Activated CD8-positive, alpha-beta memory T cell treated with anti-CD3 and anti-CD28 coated beads for 4 hours (primary cell): ENCODE data around the gene ZNF644.
"Not testable (repeated sequence)": the region's sequence is repeated elsewhere in the genome, so short reads cannot be mapped to it uniquely, and the experiment has no call there.

Source experiments
- DNase-seq, 2 donors: peaks; one replicate each; pipeline ENCODE4 v3.0.0-alpha.2; 2020; ENCODE audit warnings: low read depth in 2 of 2

ZNF644 gene

DNA sequence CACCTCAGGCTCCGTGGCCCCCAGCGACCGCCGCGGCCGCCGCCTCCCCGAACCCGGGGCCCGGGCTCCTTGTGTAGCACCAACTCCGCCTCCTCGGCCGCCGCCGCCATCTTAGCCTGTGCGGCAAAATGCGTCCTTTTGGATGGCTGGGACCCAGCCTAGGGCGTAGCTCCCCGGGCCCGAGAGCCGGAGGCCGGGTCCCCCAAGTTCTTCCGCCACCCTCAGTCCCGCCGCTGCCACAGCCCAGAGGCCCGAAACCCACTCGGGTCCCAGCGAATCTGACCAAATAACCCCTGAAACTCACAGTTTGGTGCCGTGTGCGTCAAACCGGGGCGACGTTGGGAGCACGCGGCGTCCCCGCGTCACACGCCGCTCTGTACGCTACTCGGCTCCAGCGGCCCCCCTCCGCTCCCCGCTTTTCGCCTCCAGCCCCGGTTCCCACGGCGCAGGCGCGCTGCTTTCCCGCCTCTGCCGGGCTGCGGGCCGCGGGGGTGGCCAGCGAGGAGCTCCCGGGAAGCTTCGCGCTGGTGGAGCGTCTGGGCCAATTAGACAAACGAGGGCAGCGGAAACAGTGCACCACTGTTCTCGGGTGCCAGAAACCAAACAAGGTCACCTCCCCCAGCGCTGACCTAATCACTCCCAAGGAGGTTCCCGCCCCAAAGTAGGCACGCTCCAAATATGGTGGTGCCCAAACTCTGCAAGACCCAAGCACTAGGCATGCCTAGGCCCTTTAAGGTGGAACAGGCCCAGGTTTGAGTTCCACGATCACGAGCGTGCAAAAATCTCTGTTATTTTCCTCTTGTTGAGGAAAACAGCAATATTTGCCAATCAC, at the start of gene ZNF644:
TSS of gene ZNF644 (minus strand) at position 350 of the 832 bp plus-strand sequence. CDS start 39,682 bp downstream, outside the sequence.
- peak; percentile 72 to 80 for DNase-seq

DNA sequence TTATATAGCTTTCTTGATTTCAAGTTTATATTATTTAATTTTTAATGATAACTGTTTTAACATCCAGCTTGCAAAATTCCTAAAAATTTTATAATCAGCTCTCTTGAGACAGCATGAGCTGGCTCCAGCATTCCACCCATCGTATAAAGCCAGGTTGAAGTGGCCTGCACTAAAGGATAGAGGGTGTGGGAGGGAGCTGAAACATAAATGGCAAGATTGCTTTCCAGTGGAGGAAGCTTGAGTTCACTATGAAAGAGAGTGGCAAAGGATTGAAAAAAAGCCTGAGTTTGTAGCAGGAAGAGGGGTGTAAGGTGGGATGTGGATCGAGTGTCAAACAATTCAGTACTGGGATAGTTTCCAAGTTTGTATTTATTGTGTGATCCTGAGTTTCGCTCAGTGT, 48.5 kb upstream of the ZNF644 start:
- no peak for DNase-seq

DNA sequence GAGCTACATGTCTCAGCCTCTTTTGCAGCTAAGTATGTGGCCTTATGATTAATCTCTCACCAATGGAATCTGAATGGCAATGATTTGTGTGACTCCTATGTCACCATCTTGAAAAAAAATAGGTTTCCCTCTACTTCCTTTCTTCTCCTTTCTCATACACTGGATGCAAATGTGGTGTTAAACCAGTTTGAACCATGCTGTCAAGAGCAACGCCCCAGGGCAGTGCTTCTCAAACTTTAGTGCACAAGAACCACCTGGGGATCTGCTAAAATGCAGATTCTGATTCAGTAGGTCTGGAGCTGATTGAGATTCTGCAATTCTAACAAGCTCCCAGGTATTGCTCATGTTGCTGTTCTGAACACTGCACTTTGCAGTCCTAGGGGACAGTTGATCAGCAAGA, 44.7 kb upstream of the ZNF644 start:
- DNase-seq, result no peak

DNA sequence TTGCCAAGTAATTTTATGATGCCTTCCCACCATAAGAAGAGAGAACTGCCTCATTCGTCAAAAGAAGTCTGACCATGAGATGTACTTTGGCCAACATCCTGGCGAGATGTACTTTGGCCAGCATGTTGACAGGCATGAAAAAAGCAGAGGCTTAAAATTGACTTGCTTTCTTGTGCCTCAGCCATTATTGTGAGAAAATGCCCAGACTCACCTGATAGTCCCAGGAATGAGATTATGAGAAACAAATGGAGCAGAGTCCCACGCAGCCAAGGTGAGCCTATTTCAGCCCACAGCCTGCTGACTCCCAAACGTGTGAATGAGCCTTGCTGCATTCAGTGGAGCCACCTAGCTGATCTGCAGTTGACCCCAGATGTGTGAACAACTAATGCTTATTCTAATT, 43.5 kb upstream of the ZNF644 start:
- DNase-seq, result no peak

DNA sequence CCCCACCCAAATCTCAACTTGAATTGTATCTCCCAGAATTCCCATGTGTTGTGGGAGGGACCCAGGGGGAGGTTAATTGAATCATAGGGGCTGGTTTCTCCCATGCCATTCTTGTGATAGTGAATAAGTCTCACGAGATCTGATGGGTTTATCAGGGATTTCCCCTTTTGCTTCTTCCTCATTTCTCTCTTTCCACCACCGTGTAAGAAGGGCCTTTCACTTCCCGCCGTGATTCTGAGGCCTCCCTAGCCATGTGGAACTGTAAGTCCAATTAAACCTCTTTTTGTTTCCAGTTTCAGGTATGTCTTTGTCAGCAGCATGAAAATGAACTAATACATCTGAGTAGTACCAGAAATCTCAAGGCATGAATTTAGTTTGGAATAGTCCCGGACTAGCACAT, 41.6 kb upstream of the ZNF644 start:
- DNase-seq, result not testable (repeated sequence)

DNA sequence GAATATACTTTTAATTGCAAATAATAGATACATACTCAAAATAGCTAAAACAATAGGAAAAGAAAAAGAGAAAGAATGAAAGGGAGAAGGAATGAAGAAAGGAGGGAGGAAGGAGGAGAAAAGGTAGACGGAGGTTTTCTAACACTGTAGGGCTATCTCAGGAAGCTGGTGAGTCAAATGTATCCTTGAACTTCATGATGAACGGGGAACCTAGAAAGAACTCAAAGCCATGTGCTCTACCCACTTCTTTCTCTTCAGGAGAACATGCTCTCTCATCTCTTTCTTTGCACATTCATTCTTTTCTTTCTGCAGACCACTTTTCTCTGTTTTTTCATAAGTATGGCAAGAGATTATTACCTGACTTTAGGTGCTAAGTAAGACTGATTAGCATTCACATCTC, 37.3 kb upstream of the ZNF644 start:
- DNase-seq, result no peak

DNA sequence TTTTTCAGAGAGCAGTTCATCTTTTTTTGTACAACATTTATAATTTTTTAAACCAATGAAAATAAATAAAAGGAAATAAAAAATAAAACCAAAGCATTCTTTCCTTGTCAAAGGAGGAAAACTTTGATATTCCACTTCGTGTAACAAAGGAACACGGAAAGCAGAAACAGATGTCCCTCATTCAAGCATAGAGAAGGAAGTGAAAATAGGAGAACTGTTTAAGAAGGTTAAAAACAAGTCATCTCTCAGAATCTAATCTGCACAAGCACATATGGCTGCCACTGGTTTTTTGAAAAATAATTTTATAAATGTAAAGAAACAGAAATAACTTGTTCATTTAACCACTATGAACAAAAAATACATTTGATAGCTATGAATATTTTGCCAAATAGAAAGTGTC, 35.9 kb upstream of the ZNF644 start:
- DNase-seq, result no peak

DNA sequence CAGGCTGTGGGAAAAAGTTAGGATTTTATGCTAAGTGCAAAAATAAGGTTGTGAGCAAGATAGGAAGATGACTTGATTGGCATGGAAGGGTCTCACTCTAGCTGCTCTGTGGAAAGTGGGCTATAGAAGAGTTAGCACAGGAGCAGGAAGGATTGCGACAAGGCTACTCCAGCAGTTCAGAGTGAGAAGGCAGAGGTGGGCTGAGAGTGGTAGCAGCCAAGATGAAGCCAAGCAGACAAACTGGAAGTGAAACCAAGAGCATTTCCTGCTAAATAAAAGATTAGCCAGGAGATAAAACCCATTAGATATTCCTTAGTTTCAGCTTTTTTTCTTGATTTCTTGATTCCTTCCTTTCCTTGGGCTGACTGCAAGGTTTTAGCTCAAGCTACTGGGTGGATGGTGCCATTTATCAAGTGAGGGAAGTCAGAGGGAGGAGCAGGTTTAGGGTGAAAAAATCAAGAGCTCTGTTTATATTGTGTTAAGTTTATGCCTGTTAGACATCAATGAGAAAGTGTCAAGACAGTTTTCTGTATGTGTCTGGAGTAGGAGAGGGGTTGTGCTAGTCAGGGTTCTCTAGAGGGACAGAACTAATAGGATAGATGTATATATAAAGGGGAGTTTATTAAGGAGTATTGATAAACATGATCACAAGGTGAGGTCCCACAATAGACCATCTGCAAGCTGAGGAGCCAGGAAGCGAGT, 33.1 kb upstream of the ZNF644 start:
- no peak for DNase-seq

DNA sequence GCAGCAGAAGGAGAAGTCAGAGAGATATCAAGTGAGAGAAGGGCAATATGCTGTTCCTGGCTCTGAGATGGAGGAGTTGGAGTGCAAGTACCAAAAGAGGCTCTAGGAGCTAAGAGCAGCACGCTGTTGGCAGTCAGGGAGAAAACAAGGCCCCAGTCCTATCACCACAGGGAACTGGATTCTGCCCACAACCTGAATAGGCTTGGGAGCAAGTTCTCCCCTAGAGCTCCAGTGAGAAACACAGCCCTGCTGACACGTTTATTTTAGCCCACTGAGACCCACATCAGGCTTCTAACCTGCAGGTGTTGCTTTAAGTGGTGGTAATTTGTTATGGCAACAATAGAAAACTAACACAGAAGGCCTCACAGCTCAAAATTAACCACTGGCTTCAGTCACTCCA, 31.8 kb upstream of the ZNF644 start:
- DNase-seq, result no peak

DNA sequence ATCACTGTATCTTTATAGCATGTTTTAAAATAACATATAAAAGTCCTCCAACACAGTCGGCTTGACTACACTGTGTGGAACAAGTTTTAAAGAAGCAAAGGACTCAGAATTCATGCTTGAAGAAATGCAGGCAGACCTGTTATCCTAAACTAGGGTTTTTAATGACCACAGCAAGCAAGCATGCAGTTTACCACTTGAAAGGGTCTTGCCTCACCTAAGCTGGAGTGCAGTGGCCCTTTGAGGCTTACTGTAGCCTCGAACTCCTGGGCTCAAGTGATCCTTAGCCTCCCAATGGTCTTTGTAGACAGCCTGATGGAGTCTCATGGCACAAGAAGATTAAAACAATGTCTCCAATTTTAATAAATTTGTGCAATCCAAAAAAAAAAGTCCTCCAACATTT, 27.7 kb upstream of the ZNF644 start:
- DNase-seq, result not testable (repeated sequence)

DNA sequence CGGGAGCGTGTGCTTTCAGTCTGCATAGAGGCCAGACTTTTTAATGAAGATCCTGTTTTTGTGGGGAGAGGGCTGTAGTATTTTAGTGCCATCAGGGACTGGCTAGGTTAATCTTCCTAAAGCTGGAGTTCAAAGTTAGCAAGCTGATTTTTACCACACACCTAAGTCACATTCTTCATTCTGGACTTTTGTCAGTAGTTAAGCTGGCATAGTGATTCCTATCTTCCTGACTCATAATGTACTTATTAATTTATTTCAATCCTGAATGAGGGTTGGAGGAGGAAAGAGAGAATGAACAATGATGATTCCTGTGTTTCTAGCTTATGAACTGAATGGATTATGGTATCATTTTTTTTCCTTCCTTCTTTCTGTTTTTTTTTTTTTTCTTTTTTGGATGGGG, 24.9 kb upstream of the ZNF644 start:
- no peak for DNase-seq

DNA sequence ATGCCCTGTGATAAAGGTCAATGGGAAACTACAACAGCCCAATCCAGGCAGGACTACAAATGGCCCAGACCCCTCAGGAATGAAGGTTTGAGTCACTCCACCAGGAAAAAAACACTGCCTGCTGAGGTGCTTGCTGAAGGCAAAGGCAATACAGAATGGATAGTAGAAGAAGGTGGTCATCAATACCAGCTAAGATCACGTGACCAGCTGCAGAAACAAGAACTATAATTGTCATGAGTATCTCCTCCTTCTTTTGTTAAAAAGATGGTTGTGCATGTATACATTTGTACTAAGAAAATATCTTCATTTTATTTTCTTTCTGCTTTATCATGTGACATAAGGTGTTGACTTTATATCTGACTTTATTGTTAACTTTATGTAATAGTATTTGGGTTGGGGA, 23.4 kb upstream of the ZNF644 start:
- DNase-seq, result no peak

DNA sequence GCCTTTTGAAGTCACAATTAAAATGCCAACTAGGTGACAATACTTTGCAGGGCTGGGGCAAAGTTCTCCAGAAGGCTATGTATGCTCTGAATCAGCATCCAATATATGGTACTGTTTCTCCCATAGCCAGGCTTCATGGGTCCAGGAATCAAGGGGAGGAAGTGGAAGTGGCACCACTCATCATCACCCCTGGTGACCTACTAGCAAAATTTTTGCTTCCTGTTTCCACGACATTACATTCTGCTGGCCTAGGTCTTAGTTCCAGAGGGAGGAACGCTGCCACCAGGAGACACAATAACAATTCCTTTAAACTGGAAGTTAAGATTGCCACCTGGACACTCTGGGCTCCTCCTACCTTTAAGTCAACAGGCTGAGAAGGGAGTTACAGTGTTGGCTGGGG, 22.9 kb upstream of the ZNF644 start:
- not testable (repeated sequence) for DNase-seq

DNA sequence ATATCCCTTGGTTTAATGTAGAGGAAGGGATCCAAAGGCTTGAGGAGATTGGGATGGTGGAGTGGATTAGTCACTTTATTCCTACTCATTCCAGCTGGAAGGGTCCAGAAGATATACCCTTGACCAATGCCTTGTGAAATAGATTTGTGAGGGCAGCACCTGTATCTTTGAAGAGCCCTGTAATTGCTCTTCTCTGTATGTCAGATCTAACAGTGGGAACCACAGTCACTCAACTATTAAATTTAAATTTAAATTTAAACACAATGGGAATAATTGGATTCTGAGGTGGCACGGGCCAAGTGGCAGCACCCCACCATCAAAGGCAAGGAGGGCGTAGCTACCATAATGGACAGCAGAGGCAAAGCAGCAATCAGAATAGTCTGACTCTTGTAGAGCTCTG, 20.5 kb upstream of the ZNF644 start:
- DNase-seq, result not testable (repeated sequence)

DNA sequence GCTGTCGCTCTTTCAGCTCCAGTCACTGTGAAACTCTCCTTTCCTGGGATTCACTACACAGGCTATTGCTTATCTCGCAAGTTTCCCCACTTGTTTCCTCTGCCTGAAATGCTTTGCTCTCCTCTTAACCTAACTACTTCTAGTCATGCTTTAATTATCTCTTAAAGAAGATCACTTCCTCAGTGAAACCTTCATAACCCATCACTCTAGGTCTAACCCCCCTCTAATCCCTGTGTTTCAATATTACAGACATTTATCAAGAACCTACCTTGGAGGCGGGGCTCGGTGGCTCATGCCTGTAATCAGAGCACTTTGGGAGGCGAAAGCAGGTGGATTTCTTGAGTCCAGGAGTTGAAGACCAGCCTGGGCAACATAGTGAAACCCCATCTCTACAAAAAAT, 16.7 kb upstream of the ZNF644 start:
- no peak for DNase-seq

DNA sequence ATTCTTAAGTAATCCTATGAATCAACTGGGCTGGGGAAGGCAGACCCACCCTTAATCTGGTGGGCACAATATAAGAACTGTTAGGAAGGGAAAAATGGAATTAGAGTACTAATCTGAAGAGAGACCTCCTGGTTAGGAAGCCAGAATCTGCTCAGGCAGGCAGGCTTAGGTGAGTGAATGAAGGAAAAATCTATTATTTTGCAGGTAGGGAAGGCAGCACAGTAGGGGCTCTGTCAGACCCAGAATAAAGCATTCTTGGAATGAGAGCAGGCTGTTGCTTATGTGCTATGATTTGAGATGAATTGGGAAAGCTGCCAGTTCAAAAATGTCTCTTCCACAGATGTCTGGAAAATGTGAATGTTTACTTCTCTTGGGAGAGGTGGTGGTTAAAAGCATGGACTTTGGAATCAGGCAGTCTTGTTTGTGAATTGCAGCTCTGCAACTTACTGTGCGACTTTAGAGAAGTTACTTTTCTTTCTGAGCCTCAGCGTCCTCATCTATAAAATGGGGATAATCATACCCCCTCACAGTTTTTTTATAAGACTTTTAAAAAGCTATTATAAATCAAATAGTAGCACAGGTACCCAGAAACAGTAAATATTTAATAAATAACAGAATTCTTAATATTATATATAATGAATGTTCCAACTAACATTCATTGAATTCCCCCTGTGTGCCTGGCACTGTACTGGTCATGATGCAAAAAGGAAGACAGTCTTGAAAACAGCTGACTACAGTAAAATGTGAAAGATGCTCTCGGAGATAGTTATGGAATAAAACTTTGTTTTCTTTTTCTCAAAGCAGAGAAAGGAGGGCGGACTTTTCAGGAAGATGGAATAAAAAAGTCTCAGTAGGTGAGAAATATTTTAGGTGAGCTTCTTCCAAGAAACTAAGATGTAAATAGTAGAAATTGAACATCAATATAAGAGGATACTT, 15.3 kb upstream of the ZNF644 start:
- no peak for DNase-seq

DNA sequence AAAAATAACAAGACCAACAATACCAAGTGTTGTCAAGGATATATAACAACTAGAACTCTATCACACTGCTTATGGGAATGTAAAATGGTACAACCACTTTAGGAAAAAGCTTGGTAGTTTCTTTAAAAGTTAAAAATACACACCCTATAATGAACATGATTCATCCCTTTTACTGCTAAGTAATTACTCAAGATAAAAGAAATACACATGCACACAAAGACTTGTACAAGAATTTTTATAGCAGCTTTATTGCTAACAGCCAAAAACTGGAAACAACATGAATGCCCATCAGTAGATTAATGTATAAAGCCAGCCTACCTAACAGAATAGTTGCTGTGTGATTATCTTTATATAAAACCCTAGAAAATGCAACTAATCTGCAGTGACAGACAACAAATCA, 10.5 kb upstream of the ZNF644 start:
- no peak for DNase-seq

DNA sequence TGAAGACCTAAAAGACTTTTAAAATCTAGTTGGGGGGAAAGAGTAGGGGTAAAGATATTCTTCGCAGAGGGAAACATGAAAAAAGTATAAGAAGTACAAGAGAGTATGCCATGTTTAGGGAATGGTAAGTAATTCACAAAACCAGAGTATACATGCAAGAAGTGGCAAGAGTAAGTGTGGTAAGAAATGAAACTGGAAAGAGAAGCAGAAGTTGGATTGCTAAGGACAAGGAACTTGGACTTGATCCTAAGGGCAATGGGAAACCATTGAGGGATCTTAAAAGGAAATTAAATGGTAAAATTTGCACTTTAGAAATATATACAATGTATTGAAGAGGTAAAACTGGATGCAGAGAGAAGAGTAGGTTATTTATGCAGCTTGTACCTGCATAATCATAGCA, 9.2 kb upstream of the ZNF644 start:
- DNase-seq, result no peak

DNA sequence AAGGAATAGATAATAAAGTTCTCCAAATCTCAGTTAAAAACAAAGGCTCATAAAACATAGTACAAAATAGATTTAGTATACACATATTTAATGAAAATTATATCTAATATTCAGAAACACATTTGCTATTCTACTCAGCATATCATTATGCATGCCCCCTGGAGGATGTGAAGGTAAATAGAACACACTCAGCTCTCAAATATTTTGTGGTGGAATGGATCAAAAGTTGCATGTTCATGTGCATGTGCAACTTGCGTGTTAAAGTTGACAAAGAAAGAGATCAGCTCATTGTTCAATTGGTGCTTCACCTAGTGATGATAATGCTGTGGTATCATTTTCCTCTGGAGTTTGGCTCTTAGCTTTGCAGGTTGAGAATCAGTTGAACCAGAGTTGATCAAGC, 4.9 kb upstream of the ZNF644 start:
- no peak for DNase-seq

DNA sequence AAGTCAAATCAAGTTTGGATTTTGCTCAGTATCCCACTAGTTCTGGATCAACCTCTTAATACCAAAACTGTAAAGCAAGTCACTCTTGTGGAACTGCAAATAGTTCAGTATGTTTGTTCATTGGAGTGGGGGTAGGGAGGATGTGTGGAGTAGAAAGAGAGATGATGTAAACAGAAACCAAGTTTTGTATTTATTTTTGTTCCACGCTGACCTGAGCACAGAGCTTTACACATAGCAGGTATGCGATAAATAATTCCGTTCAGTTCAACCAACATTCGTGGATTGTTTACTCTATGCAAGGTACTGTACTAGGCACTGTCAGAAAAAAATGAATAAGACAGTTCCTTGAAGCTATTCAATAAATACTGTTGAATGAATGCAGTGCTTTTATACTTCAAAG, 4.5 kb upstream of the ZNF644 start:
- DNase-seq, result no peak

DNA sequence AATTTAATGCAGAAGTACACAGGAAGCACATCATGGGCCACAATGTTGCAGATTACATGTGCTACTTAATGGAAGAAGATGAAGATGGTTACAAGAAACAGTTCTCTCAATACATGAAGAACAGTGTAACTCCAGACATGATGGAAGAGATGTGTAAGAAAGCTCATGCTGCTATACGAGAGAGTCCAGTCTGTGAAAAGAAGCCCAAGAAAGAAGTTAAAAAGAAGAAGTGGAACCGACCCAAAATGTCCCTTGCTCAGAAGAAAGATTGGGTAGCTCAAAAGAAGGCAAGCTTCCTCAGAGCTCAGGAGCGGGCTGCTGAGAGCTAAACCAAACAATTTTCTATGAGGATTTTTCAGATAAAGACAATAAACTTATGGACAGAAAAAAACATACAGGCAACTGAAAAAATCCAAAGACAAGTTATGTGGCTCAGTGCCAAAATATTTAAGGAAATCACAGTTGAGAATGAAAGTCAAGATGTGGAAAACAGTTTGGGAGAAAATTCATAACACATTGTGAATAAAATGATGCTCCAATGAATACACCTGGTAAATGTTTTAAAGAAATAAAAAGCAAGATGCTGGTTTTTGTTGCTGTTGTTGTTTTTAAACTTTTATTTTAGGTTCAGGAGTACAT, 2.8 kb upstream of the ZNF644 start:
- DNase-seq, result no peak

DNA sequence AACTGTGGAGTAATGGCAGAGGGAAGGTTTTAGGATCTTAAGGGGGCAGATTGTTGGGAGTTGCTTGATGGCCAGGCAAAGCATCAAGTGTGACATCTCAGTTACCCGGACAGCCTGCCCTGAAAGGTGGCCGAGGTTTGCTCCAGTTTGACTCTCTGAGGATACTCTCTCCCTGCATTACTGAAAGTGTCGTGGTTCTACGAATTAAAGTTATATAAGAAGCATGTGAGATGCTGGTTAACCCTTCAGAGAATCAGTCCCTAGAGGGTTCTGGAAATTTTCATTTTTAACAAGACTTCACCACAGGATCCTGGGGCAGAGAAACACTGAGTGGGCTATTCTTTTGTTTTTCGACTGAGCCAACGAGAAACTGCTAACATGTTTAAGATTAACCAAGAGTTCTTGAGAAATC, 689 bp upstream of the ZNF644 start:
- no peak for DNase-seq
